T-helper 2 cell treated with Interferon-gamma antibody and Interleukin-4, amounts not matched to agents 5 μg/mL and 100 μg/mL, for 36 hours (primary cell): ENCODE data around the gene PHACTR3.

Experiments used
- DNase-seq: peaks from one replicate; pipeline ENCODE4 v3.0.0; 2021; ENCODE audit warnings: low spot score
- H3K27ac Mint-ChIP-seq: one replicate; pipeline ENCODE4 v1.8.0; 2021; ENCODE audit warnings: mild to moderate bottlenecking, mixed read lengths
- H3K27me3 Mint-ChIP-seq: one replicate; pipeline ENCODE4 v1.8.0; 2021; ENCODE audit warnings: low read depth, mixed read lengths
- H3K36me3 Mint-ChIP-seq: one replicate; pipeline ENCODE4 v1.8.0; 2021; ENCODE audit warnings: low read depth, mixed read lengths
- H3K4me1 Mint-ChIP-seq: one replicate; pipeline ENCODE4 v1.8.0; 2021; ENCODE audit warnings: low read depth, mixed read lengths
- H3K4me3 Mint-ChIP-seq: one replicate; pipeline ENCODE4 v1.8.0; 2022; ENCODE audit warnings: mild to moderate bottlenecking, moderate library complexity, mixed read lengths
- H3K9me3 Mint-ChIP-seq: one replicate; pipeline ENCODE4 v1.8.0; 2021; ENCODE audit warnings: mixed read lengths

PHACTR3 gene

GRCh38 chr20:59737816-59738215 lies 133.5 kb downstream of the PHACTR3 start:
- Mint-ChIP-seq H3K27me3 (no peaks in the 10 kb centered on the region), H3K36me3 (no peaks in the 10 kb centered on the region), H3K9me3 (no peaks in the 10 kb centered on the region), H3K4me1 (no peaks in the 10 kb centered on the region), H3K27ac (no peak overlapping the region), H3K4me3 (no peak overlapping the region)
- no peak for DNase-seq

GRCh38 chr20:59738851-59739250 lies 134.5 kb downstream of the PHACTR3 start:
- Mint-ChIP-seq H3K36me3 (no peaks in the 10 kb centered on the region), H3K27ac (no peak overlapping the region), H3K9me3 (no peaks in the 10 kb centered on the region), H3K4me1 (no peaks in the 10 kb centered on the region), H3K4me3 (no peak overlapping the region), H3K27me3 (no peaks in the 10 kb centered on the region)
- no peak for DNase-seq

GRCh38 chr20:59740621-59741020 lies 136.3 kb downstream of the PHACTR3 start:
- no peaks in the 10 kb centered on the region for H3K4me1 Mint-ChIP-seq
- no peaks in the 10 kb centered on the region for H3K27me3 Mint-ChIP-seq
- no peaks in the 10 kb centered on the region for H3K9me3 Mint-ChIP-seq
- H3K36me3 Mint-ChIP-seq = no peaks in the 10 kb centered on the region
- DNase-seq = no peak
- H3K4me3 Mint-ChIP-seq = no peak overlapping the region
- H3K27ac Mint-ChIP-seq = no peak overlapping the region

GRCh38 chr20:59741073-59741472 lies 136.7 kb downstream of the PHACTR3 start:
- no peaks in the 10 kb centered on the region for H3K4me1 Mint-ChIP-seq
- no peak for DNase-seq
- H3K27me3 Mint-ChIP-seq = no peaks in the 10 kb centered on the region
- no peaks in the 10 kb centered on the region for H3K9me3 Mint-ChIP-seq
- H3K4me3 Mint-ChIP-seq = no peak overlapping the region
- no peaks in the 10 kb centered on the region for H3K36me3 Mint-ChIP-seq
- no peak overlapping the region for H3K27ac Mint-ChIP-seq

- DNase-seq = no peak
- H3K27ac Mint-ChIP-seq = no peak overlapping the region
- H3K9me3 Mint-ChIP-seq = no peaks in the 10 kb centered on the region
- H3K36me3 Mint-ChIP-seq = no peaks in the 10 kb centered on the region
- no peaks in the 10 kb centered on the region for H3K4me1 Mint-ChIP-seq
- H3K4me3 Mint-ChIP-seq = no peak overlapping the region
- no peaks in the 10 kb centered on the region for H3K27me3 Mint-ChIP-seq
Observed at GRCh38 chr20:59742351-59743095, 138.2 kb downstream of the PHACTR3 start.

- Mint-ChIP-seq H3K27me3 (no peaks in the 10 kb centered on the region), H3K27ac (no peak overlapping the region), H3K36me3 (no peaks in the 10 kb centered on the region), H3K4me3 (no peak overlapping the region), H3K9me3 (no peaks in the 10 kb centered on the region), H3K4me1 (no peaks in the 10 kb centered on the region)
- no peak for DNase-seq
Observed at GRCh38 chr20:59743308-59743707, 139.0 kb downstream of the PHACTR3 start.

- H3K27me3 Mint-ChIP-seq = no peaks in the 10 kb centered on the region
Observed at GRCh38 chr20:59743767-59744485, 139.6 kb downstream of the PHACTR3 start.

GRCh38 chr20:59744756-59745155 lies 140.4 kb downstream of the PHACTR3 start:
- Mint-ChIP-seq H3K4me3 (no peak overlapping the region), H3K27ac (no peak overlapping the region), H3K9me3 (no peaks in the 10 kb centered on the region), H3K4me1 (no peaks in the 10 kb centered on the region), H3K27me3 (no peaks in the 10 kb centered on the region), H3K36me3 (no peaks in the 10 kb centered on the region)
- no peak for DNase-seq

More at GRCh38 chr20:59743767-59744485, 139.6 kb downstream of the PHACTR3 start:
- no peak for DNase-seq
- Mint-ChIP-seq H3K36me3 (no peaks in the 10 kb centered on the region), H3K4me1 (no peaks in the 10 kb centered on the region), H3K4me3 (no peak overlapping the region), H3K27ac (no peak overlapping the region), H3K9me3 (no peaks in the 10 kb centered on the region)

- no peaks in the 10 kb centered on the region for H3K4me1 Mint-ChIP-seq
- no peak overlapping the region for H3K4me3 Mint-ChIP-seq
- no peaks in the 10 kb centered on the region for H3K36me3 Mint-ChIP-seq
- H3K9me3 Mint-ChIP-seq = no peaks in the 10 kb centered on the region
- H3K27me3 Mint-ChIP-seq = no peaks in the 10 kb centered on the region
- no peak for DNase-seq
- no peak overlapping the region for H3K27ac Mint-ChIP-seq
Observed at GRCh38 chr20:59745201-59745600, 140.9 kb downstream of the PHACTR3 start.

GRCh38 chr20:59745716-59746115 lies 141.4 kb downstream of the PHACTR3 start:
- Mint-ChIP-seq H3K27ac (no peak overlapping the region), H3K4me1 (no peaks in the 10 kb centered on the region), H3K27me3 (no peaks in the 10 kb centered on the region), H3K36me3 (no peaks in the 10 kb centered on the region), H3K9me3 (no peaks in the 10 kb centered on the region), H3K4me3 (no peak overlapping the region)
- no peak for DNase-seq

- Mint-ChIP-seq H3K9me3 (no peaks in the 10 kb centered on the region), H3K27ac (no peak overlapping the region), H3K36me3 (no peaks in the 10 kb centered on the region), H3K27me3 (no peaks in the 10 kb centered on the region), H3K4me1 (no peaks in the 10 kb centered on the region), H3K4me3 (no peak overlapping the region)
- no peak for DNase-seq
Observed at GRCh38 chr20:59746155-59746554, 141.8 kb downstream of the PHACTR3 start.

- no peak overlapping the region for H3K4me3 Mint-ChIP-seq
- H3K36me3 Mint-ChIP-seq = no peaks in the 10 kb centered on the region
- no peak for DNase-seq
- H3K27me3 Mint-ChIP-seq = no peaks in the 10 kb centered on the region
- no peak overlapping the region for H3K27ac Mint-ChIP-seq
- H3K4me1 Mint-ChIP-seq = peaks cover 2% of the 10 kb centered on the region
- H3K9me3 Mint-ChIP-seq = no peaks in the 10 kb centered on the region
Observed at GRCh38 chr20:59747671-59748515, 143.6 kb downstream of the PHACTR3 start.

- H3K9me3 Mint-ChIP-seq = no peaks in the 10 kb centered on the region
- peaks cover 2% of the 10 kb centered on the region for H3K4me1 Mint-ChIP-seq
- no peak overlapping the region for H3K27ac Mint-ChIP-seq
- no peak overlapping the region for H3K4me3 Mint-ChIP-seq
- H3K36me3 Mint-ChIP-seq = no peaks in the 10 kb centered on the region
- DNase-seq = no peak
- H3K27me3 Mint-ChIP-seq = no peaks in the 10 kb centered on the region
Observed at GRCh38 chr20:59748619-59749191, 144.4 kb downstream of the PHACTR3 start.

- no peak overlapping the region for H3K27ac Mint-ChIP-seq
- no peaks in the 10 kb centered on the region for H3K27me3 Mint-ChIP-seq
- no peaks in the 10 kb centered on the region for H3K9me3 Mint-ChIP-seq
- no peaks in the 10 kb centered on the region for H3K36me3 Mint-ChIP-seq
- peaks cover 2% of the 10 kb centered on the region for H3K4me1 Mint-ChIP-seq
- DNase-seq = no peak
- no peak overlapping the region for H3K4me3 Mint-ChIP-seq
Observed at GRCh38 chr20:59749301-59749700, 145.0 kb downstream of the PHACTR3 start.
